Tibial artery (tissue), 4 donors: ENCODE measurements around the gene PDHA1.
A peak's percentile ranks its signal among the peaks of the same experiment; 100 is the strongest.

Source experiments
- DNase-seq, 2 donors: peaks; one replicate each; pipeline ENCODE4 v3.0.0-alpha.2; 2019
- H3K27ac ChIP-seq, 2 donors: fragments of 200-600 bp; sonication (generic) in 1 of 2; 1 replicate in 1 of 2; 2 replicates in 1 of 2; pipeline ENCODE4 v1.5.1; 2018 to 2019; ENCODE audit warnings: mild to moderate bottlenecking in 1 of 2
- H3K27me3 ChIP-seq, 2 donors: fragments of 200-600 bp; sonication (generic) in 1 of 2; one replicate each; pipeline versions ENCODE4 v1.5.1 to v1.6.0; 2016 to 2019
- H3K36me3 ChIP-seq, 3 donors: fragments of 200-600 bp; sonication (generic) in 2 of 3; one replicate each; pipeline ENCODE4 v1.5.1; 2016 to 2019; ENCODE audit warnings: mild to moderate bottlenecking in 2 of 3
- H3K4me1 ChIP-seq, 4 donors: fragments of 200-600 bp; sonication (generic) in 2 of 4; 1 replicate in 3 of 4; 2 replicates in 1 of 4; pipeline ENCODE4 v1.5.1; 2016 to 2019
- H3K4me3 ChIP-seq, 2 donors: fragments of 200-600 bp; sonication (generic) in 1 of 2; 1 replicate in 1 of 2; 2 replicates in 1 of 2; pipeline ENCODE4 v1.5.1; 2018 to 2019; ENCODE audit warnings: mild to moderate bottlenecking in 2 of 2
- H3K9me3 ChIP-seq, 3 donors: fragments of 200-600 bp; sonication (generic) in 1 of 3; one replicate each; pipeline ENCODE4 v1.5.1; 2016 to 2019
- CTCF ChIP-seq, 2 experiments: fragments of 200-600 bp in 1 of 2; fragments of 450-650 bp in 1 of 2; IDR thresholded peaks; one replicate each; pipeline ENCODE4 v1.5.1; 2017 to 2019; ENCODE audit warnings: antibody characterized with exemption in 2 of 2, mild to moderate bottlenecking in 1 of 2, moderate library complexity in 1 of 2
- intact Hi-C: fragments of 100-400 bp; cut with DNase I; formaldehyde crosslinking; loops from one replicate; pipeline ENCODE4 v1.15.0; 2023; ENCODE audit warnings: low total_unique reads

PDHA1 gene

GRCh38 chrX:19343535-19344408 lies at the start of gene PDHA1:
Gene PDHA1 (plus strand): TSS chrX:19343927. CDS start chrX:19344038, 111 bp downstream.
- no peak for TF ChIP-seq CTCF (IDR thresholded peaks at IDR 0.05)
- peaks cover 0 to 16% (median 7%) of the 10 kb centered on the region in 4 donors for H3K4me1 ChIP-seq
- H3K9me3 ChIP-seq = no peaks in the 10 kb centered on the region
- peak within 1 kb of the TSS; percentile 80 to 85 for H3K4me3 ChIP-seq
- DNase-seq = peak; percentile 88 to 96
- H3K36me3 ChIP-seq = no peaks in the 10 kb centered on the region
- intact Hi-C loops = no loop called here
- H3K27me3 ChIP-seq = no peaks in the 10 kb centered on the region
- H3K27ac ChIP-seq = peak within 1 kb of the TSS; percentile 89 to 90

GRCh38 chrX:19303256-19303880 lies 40.4 kb upstream of the PDHA1 start:
- Histone ChIP-seq H3K36me3 (no peaks in the 10 kb centered on the region), H3K4me1 (no peaks in the 10 kb centered on the region), H3K27me3 (no peaks in the 10 kb centered on the region), H3K4me3 (peak overlapping the region in 1 of 2 donors; percentile 20), H3K9me3 (no peaks in the 10 kb centered on the region), H3K27ac (peak overlapping the region; percentile 59 to 66)
- TF ChIP-seq CTCF (IDR thresholded peaks at IDR 0.05) = no peak
- intact Hi-C loops = no loop called here
- peak; percentile 77 to 79 for DNase-seq

GRCh38 chrX:19326567-19326966 lies 17.2 kb upstream of the PDHA1 start:
- intact Hi-C loops = no loop called here
- Histone ChIP-seq H3K27me3 (no peaks in the 10 kb centered on the region), H3K27ac (no peak overlapping the region), H3K9me3 (peaks cover 0 to 4% (median 0%) of the 10 kb centered on the region in 3 donors), H3K4me3 (no peak overlapping the region), H3K4me1 (no peaks in the 10 kb centered on the region), H3K36me3 (no peaks in the 10 kb centered on the region)
- TF ChIP-seq CTCF (IDR thresholded peaks at IDR 0.05) = no peak
- DNase-seq = no peak

- TF ChIP-seq CTCF (IDR thresholded peaks at IDR 0.05) = no peak
- DNase-seq = no peak
- H3K9me3 ChIP-seq = peaks cover 0 to 10% (median 0%) of the 10 kb centered on the region in 3 donors
- H3K4me3 ChIP-seq = no peak overlapping the region
- intact Hi-C loops = loop anchor here (5.0 to 10.0 kb wide), 3 partner anchors 347 to 945 kb away; partner anchors contain the start of gene PHKA2
- no peak overlapping the region for H3K27ac ChIP-seq
- H3K4me1 ChIP-seq = no peaks in the 10 kb centered on the region
- no peaks in the 10 kb centered on the region for H3K36me3 ChIP-seq
- no peaks in the 10 kb centered on the region for H3K27me3 ChIP-seq
Measured at GRCh38 chrX:19331831-19332230, 11.9 kb upstream of the PDHA1 start.

- Histone ChIP-seq H3K36me3 (no peaks in the 10 kb centered on the region), H3K4me3 (no peak overlapping the region), H3K4me1 (no peaks in the 10 kb centered on the region), H3K9me3 (peaks cover 0 to 10% (median 0%) of the 10 kb centered on the region in 3 donors), H3K27ac (no peak overlapping the region), H3K27me3 (no peaks in the 10 kb centered on the region)
- DNase-seq = peak in 1 of 2 donors; percentile 66
- no peak for TF ChIP-seq CTCF (IDR thresholded peaks at IDR 0.05)
- intact Hi-C loops = loop anchor here (5.0 to 10.0 kb wide), 3 partner anchors 348 to 946 kb away; partner anchors contain the start of gene PHKA2
Measured at GRCh38 chrX:19332983-19333382, 10.7 kb upstream of the PDHA1 start.
